ENCODE measurements around the gene PFKFB3.

The PFKFB3 gene

GRCh38 chr10:6274484-6274883, 71.8 kb downstream of the PFKFB3 start:
- Histone ChIP-seq H3K79me2 (ENCODE audit: insufficient read depth, low read depth) (no peaks in the 10 kb centered on the region), H2AFZ (ENCODE audit: low read depth) (no peak overlapping the region), H3K4me2 (no peak overlapping the region), H3K9ac (no peak overlapping the region), H3K27me3 (ENCODE audit: insufficient read depth, low read depth) (no peaks in the 10 kb centered on the region), H4K20me1 (ENCODE audit: insufficient read depth) (no peaks in the 10 kb centered on the region), H3K36me3 (ENCODE audit: insufficient read depth) (no peaks in the 10 kb centered on the region), H3K27ac (no peak overlapping the region), H3K4me1 (ENCODE audit: low read depth, poor library complexity, severe bottlenecking) (no peaks in the 10 kb centered on the region), H3K4me3 (IDR thresholded peaks at IDR 0.05; ENCODE audit: insufficient read depth, low read depth, low read length) (no peak overlapping the region)
- TF ChIP-seq CTCF (conservative IDR thresholded peaks at IDR 0.05; ENCODE audit: low read depth, low read length) = no peak

- no peak overlapping the region for H3K27ac ChIP-seq
- H3K27me3 ChIP-seq (ENCODE audit: insufficient read depth, low read depth) = no peaks in the 10 kb centered on the region
- no peak overlapping the region for H3K4me2 ChIP-seq
- no peak for TF ChIP-seq CTCF (conservative IDR thresholded peaks at IDR 0.05; ENCODE audit: low read depth, low read length)
- no peak overlapping the region for H3K4me3 ChIP-seq (IDR thresholded peaks at IDR 0.05; ENCODE audit: insufficient read depth, low read depth, low read length)
- no peak overlapping the region for H2AFZ ChIP-seq (ENCODE audit: low read depth)
- H4K20me1 ChIP-seq (ENCODE audit: insufficient read depth) = no peaks in the 10 kb centered on the region
- H3K36me3 ChIP-seq (ENCODE audit: insufficient read depth) = no peaks in the 10 kb centered on the region
- H3K9ac ChIP-seq = no peak overlapping the region
- no peaks in the 10 kb centered on the region for H3K4me1 ChIP-seq (ENCODE audit: low read depth, poor library complexity, severe bottlenecking)
- H3K79me2 ChIP-seq (ENCODE audit: insufficient read depth, low read depth) = no peaks in the 10 kb centered on the region
Observed at GRCh38 chr10:6275022-6275997, 72.6 kb downstream of the PFKFB3 start.

GRCh38 chr10:6276356-6276755, 73.6 kb downstream of the PFKFB3 start:
- H3K9ac ChIP-seq = no peak overlapping the region
- H4K20me1 ChIP-seq (ENCODE audit: insufficient read depth) = no peaks in the 10 kb centered on the region
- H3K4me2 ChIP-seq = no peak overlapping the region
- H3K27ac ChIP-seq = no peak overlapping the region
- no peak for TF ChIP-seq CTCF (conservative IDR thresholded peaks at IDR 0.05; ENCODE audit: low read depth, low read length)
- no peaks in the 10 kb centered on the region for H3K79me2 ChIP-seq (ENCODE audit: insufficient read depth, low read depth)
- no peaks in the 10 kb centered on the region for H3K4me1 ChIP-seq (ENCODE audit: low read depth, poor library complexity, severe bottlenecking)
- H3K36me3 ChIP-seq (ENCODE audit: insufficient read depth) = no peaks in the 10 kb centered on the region
- no peaks in the 10 kb centered on the region for H3K27me3 ChIP-seq (ENCODE audit: insufficient read depth, low read depth)
- no peak overlapping the region for H3K4me3 ChIP-seq (IDR thresholded peaks at IDR 0.05; ENCODE audit: insufficient read depth, low read depth, low read length)
- no peak overlapping the region for H2AFZ ChIP-seq (ENCODE audit: low read depth)

GRCh38 chr10:6278519-6279120, 75.9 kb downstream of the PFKFB3 start:
- H3K27me3 ChIP-seq (ENCODE audit: insufficient read depth, low read depth) = no peaks in the 10 kb centered on the region
- no peaks in the 10 kb centered on the region for H3K4me1 ChIP-seq (ENCODE audit: low read depth, poor library complexity, severe bottlenecking)
- no peaks in the 10 kb centered on the region for H3K79me2 ChIP-seq (ENCODE audit: insufficient read depth, low read depth)
- no peak overlapping the region for H3K27ac ChIP-seq
- no peak overlapping the region for H3K4me2 ChIP-seq
- H4K20me1 ChIP-seq (ENCODE audit: insufficient read depth) = no peaks in the 10 kb centered on the region
- no peak for TF ChIP-seq CTCF (conservative IDR thresholded peaks at IDR 0.05; ENCODE audit: low read depth, low read length)
- H3K9ac ChIP-seq = no peak overlapping the region
- no peaks in the 10 kb centered on the region for H3K36me3 ChIP-seq (ENCODE audit: insufficient read depth)
- H2AFZ ChIP-seq (ENCODE audit: low read depth) = no peak overlapping the region
- no peak overlapping the region for H3K4me3 ChIP-seq (IDR thresholded peaks at IDR 0.05; ENCODE audit: insufficient read depth, low read depth, low read length)
